Activated T-helper 1 cell treated with anti-CD3 and anti-CD28 coated beads, Interleukin-12 subunit alpha, Interleukin-12 subunit beta, Interleukin-2, Interleukin-4 antibody, amounts not matched to agents 30 ng/mL and 10 ng/mL and 1 ng/mL, durations not matched to agents 14 hours and 24 hours and 36 hours (primary cell): Measurements from ENCODE around the gene BRSK2. TPM values are rescaled to one million over a fixed set of nuclear protein-coding genes. Genes with fewer than 3 reads are reported as not detected.

Experiments used
- DNase-seq: peaks from one replicate; pipeline ENCODE4 v3.0.0; 2021; ENCODE audit warnings: low spot score
- H3K27ac Mint-ChIP-seq: one replicate; pipeline ENCODE4 v1.8.0; 2021; ENCODE audit warnings: mild to moderate bottlenecking, mixed read lengths
- H3K27me3 Mint-ChIP-seq: one replicate; pipeline ENCODE4 v1.8.0; 2022; ENCODE audit warnings: mild to moderate bottlenecking, moderate library complexity, mixed read lengths; ENCODE audit not compliant: insufficient read depth
- H3K36me3 Mint-ChIP-seq: one replicate; pipeline ENCODE4 v1.8.0; 2021; ENCODE audit warnings: low read depth, mixed read lengths
- H3K4me1 Mint-ChIP-seq: one replicate; pipeline ENCODE4 v1.8.0; 2021; ENCODE audit warnings: low read depth, mixed read lengths
- H3K4me3 Mint-ChIP-seq: one replicate; pipeline ENCODE4 v1.8.0; 2021; ENCODE audit warnings: mild to moderate bottlenecking, moderate library complexity, mixed read lengths
- H3K9me3 Mint-ChIP-seq: one replicate; pipeline ENCODE4 v1.8.0; 2021; ENCODE audit warnings: mixed read lengths
- intact Hi-C: fragments of 100-400 bp; cut with micrococcal nuclease; formaldehyde crosslinking; loops from one replicate; pipeline ENCODE4 v1.15.1; 2024
- total RNA-seq: library from RNA; stranded (reverse); gene quantifications from 2 replicates; pipeline ENCODE4 v1.2.3, GENCODE V29; 2022

The BRSK2 gene
- total RNA-seq, 1 donor from 2014 or later, result 0.36 TPM

DNA sequence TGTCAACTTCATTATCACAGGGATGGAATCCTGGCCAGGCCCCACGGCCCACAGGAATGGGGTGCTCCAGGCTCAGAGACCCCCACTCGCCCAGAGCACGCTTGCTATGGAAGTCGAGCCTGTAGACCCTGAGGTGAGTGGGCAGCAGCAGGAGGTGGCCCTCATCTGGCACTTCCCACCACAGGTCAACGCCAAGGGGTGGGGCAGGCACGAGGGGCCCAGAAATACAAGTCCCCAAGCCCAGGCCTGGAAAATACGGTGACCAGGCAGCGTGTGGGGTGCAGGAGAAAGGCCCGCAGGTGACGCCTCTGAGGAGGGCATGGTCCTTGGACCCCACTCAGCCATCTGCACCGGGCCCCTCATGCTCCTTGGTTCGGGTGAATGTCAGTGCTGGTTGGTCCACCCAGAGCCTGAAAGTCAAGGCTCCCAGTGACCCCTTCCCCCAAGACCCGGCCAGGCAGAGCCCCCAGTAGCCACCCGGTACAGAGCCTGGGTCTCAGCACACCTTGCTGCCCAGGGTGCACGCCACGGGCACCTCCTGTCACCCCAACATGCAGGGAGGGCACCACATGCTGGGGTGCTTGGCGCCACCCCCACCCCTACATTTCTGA is 94.4 kb downstream of the BRSK2 start:
- Mint-ChIP-seq H3K9me3 (no peaks in the 10 kb centered on the region), H3K27ac (no peak overlapping the region), H3K27me3 (no peaks in the 10 kb centered on the region), H3K4me1 (no peaks in the 10 kb centered on the region), H3K4me3 (no peak overlapping the region), H3K36me3 (peaks cover 2% of the 10 kb centered on the region)
- DNase-seq, result no peak
- intact Hi-C loops, result no loop called here

- H3K9me3 Mint-ChIP-seq, result no peaks in the 10 kb centered on the region
- no peak for DNase-seq
- peak overlapping the region; percentile 19 for H3K27ac Mint-ChIP-seq
- no peaks in the 10 kb centered on the region for H3K27me3 Mint-ChIP-seq
- no peak overlapping the region for H3K4me3 Mint-ChIP-seq
- intact Hi-C loops, result no loop called here
- no peaks in the 10 kb centered on the region for H3K4me1 Mint-ChIP-seq
- H3K36me3 Mint-ChIP-seq, result peaks cover 2% of the 10 kb centered on the region
Observed at GRCh38 chr11:1484695-1485503, 95.2 kb downstream of the BRSK2 start.

DNA sequence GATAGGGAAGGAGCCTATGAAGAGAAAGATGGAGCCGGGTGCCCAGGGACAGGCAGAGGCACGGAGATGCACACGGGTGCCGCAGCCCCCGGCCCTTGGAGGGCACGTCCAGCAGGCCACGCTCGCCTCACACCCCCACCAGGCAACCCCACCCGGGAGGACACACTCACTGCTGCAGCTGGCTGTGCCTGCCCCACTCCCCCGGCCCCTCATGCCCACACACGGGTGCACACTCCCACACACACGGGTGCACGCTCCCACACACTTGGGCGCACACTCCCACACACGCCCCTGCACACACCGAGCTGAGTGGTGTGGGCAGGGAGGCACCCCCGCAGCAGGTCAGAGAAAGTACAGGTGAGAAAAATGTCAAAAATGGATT is 95.8 kb downstream of the BRSK2 start:
- Mint-ChIP-seq H3K9me3 (no peaks in the 10 kb centered on the region), H3K27me3 (no peaks in the 10 kb centered on the region), H3K4me1 (no peaks in the 10 kb centered on the region), H3K27ac (no peak overlapping the region), H3K4me3 (no peak overlapping the region), H3K36me3 (no peaks in the 10 kb centered on the region)
- intact Hi-C loops, result no loop called here
- DNase-seq, result no peak

DNA sequence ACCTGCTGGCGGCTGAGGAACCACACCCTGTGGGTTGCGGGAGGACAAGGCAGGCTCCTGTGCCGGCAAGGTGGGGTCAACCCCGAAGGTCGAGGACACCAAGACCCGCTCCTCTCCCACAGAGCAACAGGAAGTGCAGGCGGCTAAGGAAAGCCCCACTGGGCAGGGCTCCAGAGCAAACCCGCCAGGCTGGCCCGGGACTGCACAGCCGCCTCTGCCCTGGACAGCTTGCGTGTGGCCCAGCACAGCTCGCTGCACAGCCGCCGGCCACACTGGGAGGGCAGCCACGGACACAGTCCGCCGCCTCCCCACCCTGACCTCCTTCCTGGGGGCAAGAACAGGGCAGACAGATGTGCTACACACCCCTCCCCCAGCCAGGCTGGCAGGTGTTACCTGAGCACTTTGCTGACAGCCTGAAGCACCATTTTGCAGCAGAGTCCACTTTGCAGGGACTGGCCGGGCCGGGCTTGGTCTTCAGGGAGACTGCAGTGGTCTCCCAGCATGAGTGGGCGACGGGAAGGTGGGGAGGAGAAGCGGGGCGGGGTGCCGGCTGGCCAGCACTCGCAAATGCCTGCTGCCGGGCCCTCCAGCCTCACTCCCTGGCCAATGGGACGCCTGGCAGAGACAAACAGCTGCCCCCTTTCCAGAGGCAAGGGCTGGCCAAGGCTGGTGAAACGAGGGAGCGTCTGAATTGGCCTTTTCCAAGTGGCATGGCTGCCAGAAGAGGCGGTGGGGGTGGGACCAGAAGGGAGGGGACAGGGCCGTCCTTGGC is 96.5 kb downstream of the BRSK2 start, which contains the start of gene MOB2:
Gene MOB2, minus strand, starts transcription at position 726 of the 772 bp plus-strand sequence. Its CDS starts 223 bp downstream, at position 503.
- H3K27me3 Mint-ChIP-seq, result no peaks in the 10 kb centered on the region
- no peak for DNase-seq
- H3K9me3 Mint-ChIP-seq, result no peaks in the 10 kb centered on the region
- H3K36me3 Mint-ChIP-seq, result no peaks in the 10 kb centered on the region
- no peaks in the 10 kb centered on the region for H3K4me1 Mint-ChIP-seq
- intact Hi-C loops, result no loop called here
- no peak within 1 kb of the TSS for H3K27ac Mint-ChIP-seq
- no peak within 1 kb of the TSS for H3K4me3 Mint-ChIP-seq

GRCh38 chr11:1487091-1487850 is 97.5 kb downstream of the BRSK2 start:
- no peaks in the 10 kb centered on the region for H3K36me3 Mint-ChIP-seq
- H3K9me3 Mint-ChIP-seq, result no peaks in the 10 kb centered on the region
- H3K27me3 Mint-ChIP-seq, result no peaks in the 10 kb centered on the region
- no peak overlapping the region for H3K27ac Mint-ChIP-seq
- intact Hi-C loops, result no loop called here
- H3K4me1 Mint-ChIP-seq, result no peaks in the 10 kb centered on the region
- H3K4me3 Mint-ChIP-seq, result no peak overlapping the region
- no peak for DNase-seq

DNA sequence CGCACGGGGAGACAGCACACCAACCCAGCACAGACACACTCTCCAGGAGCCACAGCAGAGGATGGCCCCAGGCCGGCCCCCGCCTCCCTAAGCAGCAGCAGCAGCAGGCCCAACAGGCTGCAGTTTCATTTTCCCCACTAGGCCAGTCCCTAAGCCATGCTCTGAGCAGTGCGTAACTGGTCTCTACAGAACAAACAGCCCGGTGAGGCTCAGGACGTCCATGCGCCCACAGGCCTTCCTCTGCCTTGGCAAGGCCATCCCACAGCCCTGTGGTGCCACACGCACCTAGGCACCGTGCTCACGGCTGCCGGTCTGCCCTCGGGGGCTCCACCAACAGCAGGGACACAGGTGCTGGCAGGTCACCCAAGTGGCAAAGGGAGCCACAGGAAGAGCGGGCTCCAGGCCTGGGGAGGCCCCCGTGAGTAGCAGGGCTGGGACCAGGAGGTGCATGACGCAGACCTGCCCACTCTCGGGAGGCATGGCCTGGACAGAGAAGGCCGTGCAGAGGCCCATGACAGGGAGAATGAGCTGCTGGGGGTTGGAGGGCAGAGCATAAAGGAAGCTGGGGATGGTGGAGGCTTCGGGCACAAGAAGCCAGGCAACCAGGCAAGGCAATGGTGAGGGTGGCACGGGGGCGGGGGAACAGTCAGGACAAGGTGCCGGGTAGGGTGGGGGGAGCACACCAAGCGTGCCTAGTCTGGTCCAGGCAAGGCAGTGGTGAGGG is 98.3 kb downstream of the BRSK2 start:
- intact Hi-C loops, result no loop called here

GRCh38 chr11:1488575-1489180 is 98.9 kb downstream of the BRSK2 start:
- no peak overlapping the region for H3K4me3 Mint-ChIP-seq
- no peaks in the 10 kb centered on the region for H3K27me3 Mint-ChIP-seq
- H3K27ac Mint-ChIP-seq, result no peak overlapping the region
- no peaks in the 10 kb centered on the region for H3K36me3 Mint-ChIP-seq
- no peak for DNase-seq
- H3K4me1 Mint-ChIP-seq, result no peaks in the 10 kb centered on the region
- no peaks in the 10 kb centered on the region for H3K9me3 Mint-ChIP-seq
- intact Hi-C loops, result no loop called here

More for the DNA sequence above, 98.3 kb downstream of the BRSK2 start:
- Mint-ChIP-seq H3K27ac (no peak overlapping the region), H3K4me3 (no peak overlapping the region), H3K9me3 (no peaks in the 10 kb centered on the region), H3K27me3 (no peaks in the 10 kb centered on the region), H3K4me1 (no peaks in the 10 kb centered on the region), H3K36me3 (no peaks in the 10 kb centered on the region)
- DNase-seq, result no peak

GRCh38 chr11:1490651-1491050 is 100.9 kb downstream of the BRSK2 start:
- intact Hi-C loops, result no loop called here
- H3K36me3 Mint-ChIP-seq, result no peaks in the 10 kb centered on the region
- H3K4me1 Mint-ChIP-seq, result no peaks in the 10 kb centered on the region
- no peaks in the 10 kb centered on the region for H3K27me3 Mint-ChIP-seq
- H3K9me3 Mint-ChIP-seq, result no peaks in the 10 kb centered on the region
- H3K4me3 Mint-ChIP-seq, result no peak overlapping the region
- no peak for DNase-seq
- H3K27ac Mint-ChIP-seq, result no peak overlapping the region

GRCh38 chr11:1491379-1491778 is 101.6 kb downstream of the BRSK2 start:
- no peaks in the 10 kb centered on the region for H3K9me3 Mint-ChIP-seq

GRCh38 chr11:1493650-1494244 is 104.0 kb downstream of the BRSK2 start:
- Mint-ChIP-seq H3K36me3 (no peaks in the 10 kb centered on the region), H3K4me1 (peaks cover 18% of the 10 kb centered on the region), H3K4me3 (no peak overlapping the region), H3K27me3 (no peaks in the 10 kb centered on the region), H3K27ac (no peak overlapping the region), H3K9me3 (no peaks in the 10 kb centered on the region)
- intact Hi-C loops, result no loop called here
- no peak for DNase-seq

More at GRCh38 chr11:1491379-1491778, 101.6 kb downstream of the BRSK2 start:
- intact Hi-C loops, result no loop called here
- DNase-seq, result no peak
- Mint-ChIP-seq H3K27ac (no peak overlapping the region), H3K36me3 (no peaks in the 10 kb centered on the region), H3K4me1 (no peaks in the 10 kb centered on the region), H3K27me3 (no peaks in the 10 kb centered on the region), H3K4me3 (no peak overlapping the region)

DNA sequence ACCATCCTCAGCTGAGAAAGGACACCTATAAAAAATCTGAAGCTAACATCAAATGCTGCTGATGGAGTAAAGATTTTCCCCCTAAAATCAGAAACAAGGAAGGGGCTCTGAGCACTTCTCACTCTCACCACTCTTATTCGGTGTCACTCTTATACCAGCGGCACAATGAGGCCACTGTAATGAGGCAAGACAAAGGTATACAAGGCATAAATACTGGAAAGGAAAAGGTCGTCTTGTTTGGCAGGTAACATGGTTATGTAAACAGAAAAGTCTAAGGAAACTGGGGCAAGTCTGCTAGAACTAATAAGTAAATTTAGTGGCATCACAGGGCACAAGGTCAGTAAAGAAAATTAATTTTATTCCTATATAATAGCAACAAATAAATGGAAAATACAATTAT is 104.9 kb downstream of the BRSK2 start:
- Mint-ChIP-seq H3K9me3 (no peaks in the 10 kb centered on the region), H3K4me1 (peaks cover 18% of the 10 kb centered on the region), H3K27me3 (no peaks in the 10 kb centered on the region), H3K27ac (no peak overlapping the region), H3K36me3 (peaks cover 4% of the 10 kb centered on the region), H3K4me3 (no peak overlapping the region)
- DNase-seq, result no peak
- intact Hi-C loops, result no loop called here
